GM12878 (cell line): ENCODE results near the gene PSENEN. TPM values are rescaled to one million over a fixed set of nuclear protein-coding genes. Genes with fewer than 3 reads are reported as not detected.

ENCODE experiments used
- ATAC-seq: fragments of 200-7000 bp; cut with Tn5 transposase; 3 replicates; pipeline ENCODE4 v1.9.1; 2020; ENCODE audit warnings: mild to moderate bottlenecking, moderate library complexity
- BruUV-seq: library from RNA; stranded (reverse); fragments of 400-500 nt; replicated peaks from 2 replicates; lab custom pipeline; 2021; lab: Mats Ljungman, UMichigan
- CTCF ChIA-PET: fragments of 300-600 bp; sonication (Branson Sonifier 250); formaldehyde crosslinking; extraction: SDS; loops from one replicate; lab custom pipeline; 2021; ENCODE audit warnings: inconsistent platforms; lab: Yijun Ruan, JAX
- POLR2A ChIA-PET: fragments of 350-600 bp; formaldehyde crosslinking; extraction: SDS; loops from one replicate; lab custom pipeline; 2021; ENCODE audit warnings: inconsistent platforms; lab: Charles Lee
- RAD21 ChIA-PET: fragments of 300-600 bp; sonication (Branson Sonifier 250); formaldehyde crosslinking; loops from one replicate; lab custom pipeline; 2023; ENCODE audit warnings: antibody characterized with exemption; ENCODE audit not compliant: unreplicated experiment; lab: Charles Lee
- SMC1A ChIA-PET: fragments of 300-600 bp; sonication (Branson Sonifier 250); formaldehyde crosslinking; loops from one replicate; lab custom pipeline; 2023; ENCODE audit not compliant: unreplicated experiment, uncharacterized antibody; lab: Charles Lee
- DNase-seq: peaks from one replicate; pipeline ENCODE4 v3.0.0-alpha.2; 2011; ENCODE audit warnings: low read depth, low spot score
- FAIRE-seq: peaks from 3 replicates; lab custom pipeline; 2011; peaks lifted over from hg19 to GRCh38; lab: Jason Lieb, UNC
- H2AFZ ChIP-seq: 2 replicates; pipeline ENCODE4 v1.6.0; 2011; ENCODE audit warnings: low read depth, low read length, control low read depth; ENCODE audit not compliant: control insufficient read depth
- H3K27ac ChIP-seq: 2 replicates; pipeline ENCODE4 v1.5.1; 2011; ENCODE audit warnings: control low read depth; ENCODE audit not compliant: control insufficient read depth, insufficient read depth
- H3K27me3 ChIP-seq, 2 experiments: replicated peaks in 1 of 2; 2 replicates each; pipeline versions ENCODE4 v1.6.0 to v1.6.1; 2011; ENCODE audit warnings: low read length in 1 of 2; ENCODE audit not compliant: control insufficient read depth in 2 of 2, insufficient read depth in 2 of 2
- H3K36me3 ChIP-seq, 2 experiments: 2 replicates each; pipeline ENCODE4 v1.5.1; 2011; ENCODE audit warnings: low read length in 1 of 2; ENCODE audit not compliant: control insufficient read depth in 2 of 2, insufficient read depth in 2 of 2
- H3K4me1 ChIP-seq: 2 replicates; pipeline ENCODE4 v1.6.1; 2011; ENCODE audit warnings: mild to moderate bottlenecking, low read length, moderate library complexity, mixed read lengths; ENCODE audit not compliant: control insufficient read depth, insufficient read depth
- H3K4me2 ChIP-seq: 2 replicates; pipeline ENCODE4 v1.6.0; 2011; ENCODE audit warnings: control low read depth; ENCODE audit not compliant: control insufficient read depth, insufficient read depth
- H3K4me3 ChIP-seq: fragments of 200-600 bp; sonication (generic); 2 replicates; pipeline ENCODE4 v1.5.1; 2016
- H3K79me2 ChIP-seq: 2 replicates; pipeline ENCODE4 v1.6.0; 2011; ENCODE audit warnings: low read length; ENCODE audit not compliant: control insufficient read depth, insufficient read depth
- H3K9ac ChIP-seq: 2 replicates; pipeline ENCODE4 v1.8.0; 2011; ENCODE audit warnings: low read length, control low read depth, mixed read lengths; ENCODE audit not compliant: control insufficient read depth, insufficient read depth
- H3K9me3 ChIP-seq: replicated peaks from 3 replicates; pipeline ENCODE4 v1.5.1; 2011; ENCODE audit warnings: mild to moderate bottlenecking, low read length; ENCODE audit not compliant: control insufficient read depth, insufficient read depth
- H4K20me1 ChIP-seq: 2 replicates; pipeline ENCODE4 v1.6.0; 2011; ENCODE audit not compliant: control insufficient read depth, insufficient read depth
- BACH1 ChIP-seq: fragments of 450-650 bp; IDR thresholded peaks from 2 replicates; pipeline ENCODE4 v1.6.1; 2017; ENCODE audit warnings: mild to moderate bottlenecking, borderline replicate concordance
- EED ChIP-seq: sonication (generic); IDR thresholded peaks from 2 replicates; pipeline ENCODE4 v1.6.1; 2016; ENCODE audit warnings: antibody characterized with exemption, low read depth
- IKZF1 ChIP-seq: fragments of 450-650 bp; conservative IDR thresholded peaks from 2 replicates; pipeline ENCODE4 v1.6.1; 2017; ENCODE audit warnings: antibody characterized with exemption, mild to moderate bottlenecking
- MTA2 ChIP-seq: fragments of 450-650 bp; IDR thresholded peaks from 2 replicates; pipeline ENCODE4 v1.6.1; 2016; ENCODE audit warnings: low read depth, mild to moderate bottlenecking, moderate library complexity
- RAD51 ChIP-seq: fragments of 450-650 bp; IDR thresholded peaks from 2 replicates; pipeline ENCODE4 v1.6.1; 2016; ENCODE audit warnings: moderate library complexity, mild to moderate bottlenecking, inconsistent platforms
- SUZ12 ChIP-seq: fragments of 200-600 bp; sonication (generic); IDR thresholded peaks from one replicate; pipeline ENCODE4 v1.6.1; 2018; ENCODE audit warnings: antibody characterized with exemption, mild to moderate bottlenecking; ENCODE audit not compliant: unreplicated experiment
- YBX1 ChIP-seq: fragments of 450-650 bp; IDR thresholded peaks from 2 replicates; pipeline ENCODE4 v1.6.1; 2016; ENCODE audit warnings: antibody characterized with exemption
- ZBTB40 ChIP-seq: fragments of 450-650 bp; IDR thresholded peaks from 2 replicates; pipeline ENCODE4 v1.6.1; 2016; ENCODE audit warnings: mild to moderate bottlenecking, moderate library complexity, borderline replicate concordance
- WGBS: methylation state at CpG from one replicate; pipeline ENCODE4 v1.1.6; 2016; ENCODE audit warnings: low lambda C conversion rate; ENCODE audit not compliant: insufficient replicate concordance, insufficient coverage; ENCODE audit errors: missing lambda C conversion rate; 5-methylcytosine and 5-hydroxymethylcytosine counted together
- in situ Hi-C: fragments of 300-500 bp; cut with MboI; formaldehyde crosslinking; loops from 9 replicates; pipeline ENCODE4 v1.14.3; 2018; ENCODE audit warnings: mixed read lengths
- intact Hi-C: fragments of 100-400 bp; cut with micrococcal nuclease; formaldehyde crosslinking; loops from one replicate; pipeline ENCODE4 v1.14.2; 2022; ENCODE audit not compliant: unreplicated experiment
- polyA plus RNA-seq, 11 experiments: library from polyadenylated mRNA; depleted of rRNA in 4 of 11; unstranded in 6 of 11; stranded (reverse) in 5 of 11; fragments of >200 nt; fragmentation: Nextera tagmentation in 4 of 11; fragmentation: Illumina TruSeq in 1 of 11; extraction: Ambion mirVana in 4 of 11; extraction: Trizol in 1 of 11; gene quantifications; 1 replicate in 1 of 11; 2 replicates in 10 of 11; pipeline versions ENCODE4 v1.2.1 to v1.2.3, GENCODE V29; 2011 to 2016; ENCODE audit warnings: inconsistent platforms in 2 of 11, missing spikeins in 2 of 11, low read depth in 1 of 11
- total RNA-seq, 4 experiments: library from RNA; depleted of rRNA in 3 of 4; stranded (reverse); fragments of >200 nt in 3 of 4; fragmentation: Illumina TruSeq in 1 of 4; extraction: Trizol in 1 of 4; gene quantifications; 2 replicates each; pipeline versions ENCODE4 v1.2.1 to v1.2.3, GENCODE V29; 2013 to 2021

Gene PSENEN
- total and polyA plus RNA-seq, 10 of the 15 experiments (the other 5 are each of a cell fraction or from before 2014, with no cell fraction given): 14.4 to 178 (median 43.5) TPM

GRCh38 chr19:35746531-35746930, 1.1 kb downstream of the PSENEN start:
- ChIA-PET POLR2A (interaction anchor here (0.7 to 7.1 kb wide), 4 partner anchors 10 to 45 kb away, joined by 6 to 91 read pairs (median 23); partner anchors contain the start of genes HSPB6 and PROSER3), SMC1A (interaction anchor here (1.0 kb wide), 1 partner anchor 167 kb away, joined by 3 read pairs; no protein-coding TSS in a partner anchor), CTCF (no interaction called here), RAD21 (interaction anchor here (0.7 kb wide), 1 partner anchor 67 kb away, joined by 3 read pairs; no protein-coding TSS in a partner anchor)
- H3K79me2 ChIP-seq: peaks cover 29% of the 10 kb centered on the region
- FAIRE-seq (no peak), ATAC-seq (no peak), DNase-seq (no peak)
- H3K27me3 ChIP-seq: no peaks in the 10 kb centered on the region
- no peak for TF ChIP-seq RAD51
- no peak for TF ChIP-seq IKZF1
- TF ChIP-seq MTA2: no peak
- TF ChIP-seq EED: no peak
- TF ChIP-seq YBX1: no peak
- TF ChIP-seq SUZ12: no peak
- TF ChIP-seq ZBTB40: no peak
- no peak for TF ChIP-seq BACH1
- H3K36me3 ChIP-seq: 0 out of 4 replicates have a peak, but pooled peaks cover 0 to 4% of the 10 kb centered on the region in 2 experiments
- no TSS peak for BruUV-seq
- WGBS: 43% methylated on average over 5 of the region's 5 CpGs
- H3K9ac ChIP-seq: peak overlapping the region; percentile 84; the same call in 1 of the 2 replicates
- peak overlapping the region; percentile 80; the same call in 1 of the 2 replicates for H3K27ac ChIP-seq
- peak overlapping the region; percentile 92; the same call in 1 of the 2 replicates for H3K4me3 ChIP-seq
- in situ Hi-C loops (no loop called here), intact Hi-C loops (no loop called here)
- H4K20me1 ChIP-seq: no peaks in the 10 kb centered on the region
- peak overlapping the region; percentile 94 for H3K4me2 ChIP-seq
- no peak overlapping the region for H2AFZ ChIP-seq
- H3K9me3 ChIP-seq: no peaks in the 10 kb centered on the region
- H3K4me1 ChIP-seq: peaks cover 34% of the 10 kb centered on the region
